Uterus (tissue), 4 donors: ENCODE results near the gene PPM1G. TPM values are rescaled to one million over a fixed set of nuclear protein-coding genes. Genes with fewer than 3 reads are reported as not detected.

Source experiments
- DNase-seq, 2 donors: peaks; one replicate each; pipeline ENCODE4 v3.0.0-alpha.2; 2019 to 2020
- H3K27ac ChIP-seq, 2 donors: fragments of 200-600 bp; sonication (generic); 1 replicate in 1 of 2; 2 replicates in 1 of 2; pipeline ENCODE4 v1.5.1; 2016 to 2018
- H3K27me3 ChIP-seq, 2 donors: fragments of 200-600 bp; sonication (generic); one replicate each; pipeline ENCODE4 v1.5.1; 2018 to 2019; ENCODE audit warnings: control low read depth in 1 of 2
- H3K36me3 ChIP-seq, 2 donors: fragments of 200-600 bp; sonication (generic); one replicate each; pipeline ENCODE4 v1.5.1; 2019; ENCODE audit warnings: control low read depth in 1 of 2
- H3K4me1 ChIP-seq, 2 donors: fragments of 200-600 bp; sonication (generic); one replicate each; pipeline ENCODE4 v1.5.1; 2018 to 2019; ENCODE audit warnings: control low read depth in 1 of 2
- H3K4me3 ChIP-seq, 2 donors: fragments of 200-600 bp; sonication (generic); 1 replicate in 1 of 2; 2 replicates in 1 of 2; pipeline ENCODE4 v1.5.1; 2018 to 2019; ENCODE audit warnings: mild to moderate bottlenecking in 1 of 2
- H3K9me3 ChIP-seq, 2 donors: fragments of 200-600 bp; sonication (generic); one replicate each; pipeline ENCODE4 v1.5.1; 2019; ENCODE audit warnings: control low read depth in 1 of 2
- POLR2A ChIP-seq, 2 donors: fragments of 450-650 bp; IDR thresholded peaks; one replicate each; pipeline ENCODE4 v1.6.1; 2016; ENCODE audit warnings: antibody characterized with exemption in 2 of 2, mild to moderate bottlenecking in 1 of 2, moderate library complexity in 1 of 2
- intact Hi-C: fragments of 100-400 bp; cut with DNase I; formaldehyde crosslinking; loops from one replicate; pipeline ENCODE4 v1.15.1; 2023; ENCODE audit warnings: low total_unique reads
- total RNA-seq, 4 donors: library from RNA; depleted of rRNA in 3 of 4; stranded (reverse); fragments of >200 nt in 3 of 4; gene quantifications; one replicate each; pipeline versions ENCODE4 v1.1.0 to v1.2.4, GENCODE V29; 2014 to 2023
- TF ChIP-seq, protein P1 (sequence below), 4 experiments: fragments of 200-600 bp in 2 of 4; fragments of 450-650 bp in 2 of 4; sonication (generic) in 2 of 4; IDR thresholded peaks; one replicate each; pipeline ENCODE4 v1.5.1; 2016 to 2019; ENCODE audit warnings: antibody characterized with exemption in 4 of 4, mild to moderate bottlenecking in 2 of 4, moderate library complexity in 1 of 4
- donor health status: DM: yes; HTN: yes; CAD: no.

The PPM1G gene
- total RNA-seq, 4 donors from 2014 or later = 15.9 to 54.1 (median 42.2) TPM

DNA sequence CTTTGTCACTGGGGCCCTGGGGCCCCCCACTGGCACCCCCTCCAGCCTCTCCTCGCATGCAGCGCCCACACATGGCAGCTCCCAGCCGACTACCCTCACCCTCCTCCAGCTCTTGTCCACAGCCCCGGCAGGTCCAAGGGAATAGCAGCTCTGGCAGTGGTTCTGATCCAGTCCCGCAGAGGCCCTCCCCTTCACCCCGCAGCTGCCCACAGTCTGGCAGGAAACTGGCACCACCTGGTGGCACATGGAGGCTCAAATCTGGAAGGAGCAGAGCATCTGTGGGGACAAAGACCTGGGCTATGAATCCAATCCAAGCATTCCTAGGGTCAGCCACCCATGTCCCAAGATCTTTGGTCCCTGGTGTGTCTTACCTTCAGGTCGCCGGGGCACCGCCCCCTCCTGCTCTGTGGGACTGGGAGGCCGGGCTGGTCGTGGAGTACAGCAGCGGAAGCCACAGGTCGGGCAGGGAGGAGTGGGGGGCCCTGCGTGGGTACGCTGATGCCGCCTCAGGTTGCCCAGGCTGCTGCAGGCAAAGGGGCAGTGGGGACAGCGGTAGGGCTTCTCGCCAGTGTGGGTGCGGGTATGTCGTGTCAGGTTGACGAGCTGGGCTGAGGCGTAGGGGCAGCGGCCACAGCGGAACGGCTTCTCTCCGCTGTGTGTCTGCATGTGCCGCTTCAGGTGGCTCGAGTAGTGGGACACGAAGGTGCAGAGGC lies 31.1 kb downstream of the PPM1G start:
- intact Hi-C loops = no loop called here

DNA sequence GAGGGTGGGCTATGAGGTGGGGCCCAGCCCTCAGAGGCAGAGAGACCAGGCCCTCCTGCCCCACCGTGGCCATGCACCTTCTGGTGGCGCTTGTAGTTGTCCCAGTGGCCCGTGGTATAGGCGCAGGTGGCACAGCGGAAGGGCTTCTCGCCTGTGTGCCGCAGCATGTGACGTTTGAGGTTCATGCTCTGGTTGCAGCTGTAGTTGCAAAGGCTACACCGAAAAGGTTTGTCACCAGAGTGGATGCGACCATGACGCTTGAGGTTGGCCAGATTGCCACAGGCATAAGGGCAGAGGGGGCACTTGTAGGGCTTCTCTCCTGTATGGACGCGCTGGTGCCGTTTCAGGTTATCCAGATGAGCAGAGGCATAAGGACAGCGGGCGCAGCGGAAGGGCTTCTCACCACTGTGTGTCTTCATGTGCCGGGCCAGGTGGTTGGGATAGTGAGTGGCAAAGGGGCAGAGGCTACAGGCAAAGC lies 31.7 kb downstream of the PPM1G start:
- no peaks in the 10 kb centered on the region for H3K9me3 ChIP-seq
- no peak overlapping the region for H3K4me3 ChIP-seq
- no peak overlapping the region for H3K27ac ChIP-seq
- no peak for DNase-seq
- peaks cover 0 to 6% of the 10 kb centered on the region in 2 donors for H3K4me1 ChIP-seq
- intact Hi-C loops = no loop called here
- TF ChIP-seq, protein P1, sequence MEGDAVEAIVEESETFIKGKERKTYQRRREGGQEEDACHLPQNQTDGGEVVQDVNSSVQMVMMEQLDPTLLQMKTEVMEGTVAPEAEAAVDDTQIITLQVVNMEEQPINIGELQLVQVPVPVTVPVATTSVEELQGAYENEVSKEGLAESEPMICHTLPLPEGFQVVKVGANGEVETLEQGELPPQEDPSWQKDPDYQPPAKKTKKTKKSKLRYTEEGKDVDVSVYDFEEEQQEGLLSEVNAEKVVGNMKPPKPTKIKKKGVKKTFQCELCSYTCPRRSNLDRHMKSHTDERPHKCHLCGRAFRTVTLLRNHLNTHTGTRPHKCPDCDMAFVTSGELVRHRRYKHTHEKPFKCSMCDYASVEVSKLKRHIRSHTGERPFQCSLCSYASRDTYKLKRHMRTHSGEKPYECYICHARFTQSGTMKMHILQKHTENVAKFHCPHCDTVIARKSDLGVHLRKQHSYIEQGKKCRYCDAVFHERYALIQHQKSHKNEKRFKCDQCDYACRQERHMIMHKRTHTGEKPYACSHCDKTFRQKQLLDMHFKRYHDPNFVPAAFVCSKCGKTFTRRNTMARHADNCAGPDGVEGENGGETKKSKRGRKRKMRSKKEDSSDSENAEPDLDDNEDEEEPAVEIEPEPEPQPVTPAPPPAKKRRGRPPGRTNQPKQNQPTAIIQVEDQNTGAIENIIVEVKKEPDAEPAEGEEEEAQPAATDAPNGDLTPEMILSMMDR (IDR thresholded peaks at IDR 0.05) = no peak
- TF ChIP-seq POLR2A (IDR thresholded peaks at IDR 0.05) = no peak
- H3K36me3 ChIP-seq = no peaks in the 10 kb centered on the region
- no peaks in the 10 kb centered on the region for H3K27me3 ChIP-seq

More for the DNA sequence above, 31.1 kb downstream of the PPM1G start:
- Histone ChIP-seq H3K36me3 (no peaks in the 10 kb centered on the region), H3K27ac (no peak overlapping the region), H3K27me3 (no peaks in the 10 kb centered on the region), H3K4me1 (peaks cover 0 to under 1% of the 10 kb centered on the region in 2 donors), H3K9me3 (no peaks in the 10 kb centered on the region), H3K4me3 (no peak overlapping the region)
- no peak for DNase-seq
- TF ChIP-seq, protein P1 (IDR thresholded peaks at IDR 0.05) = no peak
- no peak for TF ChIP-seq POLR2A (IDR thresholded peaks at IDR 0.05)

DNA sequence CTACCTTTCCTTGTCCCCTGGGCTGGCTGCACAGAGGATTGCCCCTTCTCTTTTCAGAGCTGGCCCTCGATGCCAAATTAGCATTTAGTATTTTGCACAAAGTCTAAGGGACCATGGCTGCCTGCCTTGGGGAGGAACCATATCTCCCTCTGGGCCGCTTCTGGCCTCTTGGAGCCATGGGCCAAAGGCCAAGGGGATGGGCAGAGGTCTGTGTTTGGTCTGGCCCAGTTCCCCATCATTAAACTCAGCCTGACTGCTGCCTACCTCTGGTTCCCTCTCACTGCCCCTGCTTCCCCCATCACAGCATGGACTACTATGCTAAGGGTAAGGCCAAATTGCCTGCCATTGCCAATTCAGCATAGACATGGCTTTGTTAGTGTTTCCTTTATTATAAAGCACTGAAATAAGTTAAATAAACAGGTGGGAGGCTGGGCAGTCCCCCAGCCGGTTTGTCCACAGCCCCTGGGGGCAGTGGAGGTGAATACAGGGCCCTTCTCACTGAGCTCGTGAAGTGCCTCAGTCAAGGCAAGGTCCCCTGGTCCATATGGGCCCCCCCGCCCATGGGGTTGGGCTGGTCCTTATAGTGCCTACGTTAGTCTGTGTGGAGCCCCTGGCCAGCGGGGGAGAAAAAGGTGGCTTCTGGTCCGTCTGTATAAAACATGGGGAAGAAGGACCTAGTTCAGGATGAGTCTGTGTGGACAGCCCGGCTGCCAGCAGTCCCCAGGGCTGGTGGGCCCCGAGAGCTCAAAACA lies 32.3 kb downstream of the PPM1G start:
- no peak for DNase-seq
- intact Hi-C loops = no loop called here
- H3K9me3 ChIP-seq = no peaks in the 10 kb centered on the region
- H3K27ac ChIP-seq = no peak overlapping the region
- no peaks in the 10 kb centered on the region for H3K27me3 ChIP-seq
- peaks cover 3 to 8% of the 10 kb centered on the region in 2 donors for H3K4me1 ChIP-seq
- no peaks in the 10 kb centered on the region for H3K36me3 ChIP-seq
- H3K4me3 ChIP-seq = no peak overlapping the region
- TF ChIP-seq, protein P1 (IDR thresholded peaks at IDR 0.05) = no peak
- TF ChIP-seq POLR2A (IDR thresholded peaks at IDR 0.05) = no peak

GRCh38 chr2:27376151-27376865 lies 33.1 kb downstream of the PPM1G start:
- TF ChIP-seq POLR2A (IDR thresholded peaks at IDR 0.05) = no peak
- TF ChIP-seq, protein P1 (IDR thresholded peaks at IDR 0.05) = no peak
- Histone ChIP-seq H3K9me3 (no peaks in the 10 kb centered on the region), H3K4me1 (peaks cover 10 to 16% of the 10 kb centered on the region in 2 donors), H3K36me3 (no peaks in the 10 kb centered on the region), H3K27me3 (no peaks in the 10 kb centered on the region), H3K4me3 (no peak overlapping the region), H3K27ac (no peak overlapping the region)
- DNase-seq = no peak
- intact Hi-C loops = no loop called here
